Endometrial microvascular endothelial cells (primary cell): ENCODE measurements around the gene PTBP1. TPM values are rescaled to one million over a fixed set of nuclear protein-coding genes. Genes with fewer than 3 reads are reported as not detected.
"Not testable (repeated sequence)": the region's sequence is repeated elsewhere in the genome, so short reads cannot be mapped to it uniquely, and the experiment has no call there.

Experiments used
- in situ Hi-C: cut with HindIII; loops from 2 replicates; pipeline ENCODE4 v1.10.0; 2017; ENCODE audit warnings: low sequenced_read_pairs, low pct_unique_long_range_greater_than_20kb; ENCODE audit errors: inconsistent ontology term
- total RNA-seq: library from RNA; depleted of rRNA; stranded (reverse); fragments of >200 nt; gene quantifications from one replicate; pipeline ENCODE4 v1.2.3, GENCODE V29; 2015; ENCODE audit errors: inconsistent ontology term

The PTBP1 gene
- total RNA-seq, 1 donor from 2014 or later, result 307 TPM

- in situ Hi-C loops, result no loop called here
Measured at GRCh38 chr19:844546-844971, 47.3 kb downstream of the PTBP1 start.

- in situ Hi-C loops, result no loop called here
Measured at GRCh38 chr19:845707-846521, 48.7 kb downstream of the PTBP1 start.

- in situ Hi-C loops, result no loop called here
Measured at GRCh38 chr19:848386-848921, 51.2 kb downstream of the PTBP1 start.

GRCh38 chr19:849195-849594, 51.9 kb downstream of the PTBP1 start:
- in situ Hi-C loops, result not testable (repeated sequence)

GRCh38 chr19:850221-850978, 53.1 kb downstream of the PTBP1 start:
- in situ Hi-C loops, result no loop called here

GRCh38 chr19:850979-851335, 53.7 kb downstream of the PTBP1 start:
- in situ Hi-C loops, result no loop called here

GRCh38 chr19:852136-853013, 55.1 kb downstream of the PTBP1 start, which contains the start of gene ELANE:
Gene ELANE, plus strand, starts transcription at chr19:852303. Its CDS starts 26 bp downstream, at chr19:852329.
- in situ Hi-C loops, result no loop called here

DNA sequence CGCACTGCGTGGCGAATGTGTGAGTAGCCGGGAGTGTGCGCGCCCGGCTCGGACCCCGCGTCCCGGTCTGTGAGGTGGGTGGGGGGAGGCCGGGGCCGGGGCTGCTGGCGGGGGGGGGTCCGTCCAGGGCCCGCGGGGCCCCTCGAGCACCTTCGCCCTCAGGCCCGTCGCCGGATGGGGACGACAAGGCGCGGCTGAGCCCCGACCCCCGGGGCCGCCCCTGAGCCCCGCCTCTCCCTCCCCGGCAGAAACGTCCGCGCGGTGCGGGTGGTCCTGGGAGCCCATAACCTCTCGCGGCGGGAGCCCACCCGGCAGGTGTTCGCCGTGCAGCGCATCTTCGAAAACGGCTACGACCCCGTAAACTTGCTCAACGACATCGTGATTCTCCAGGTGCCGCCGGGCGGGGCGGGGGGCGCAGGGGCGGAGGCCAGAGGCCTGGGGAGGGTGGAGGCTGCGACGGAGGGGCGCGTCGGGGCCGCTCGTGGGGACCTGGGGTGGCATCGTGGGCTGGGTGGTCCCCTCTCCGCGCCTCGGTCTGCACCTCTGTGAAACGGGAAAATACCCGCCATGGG, 55.8 kb downstream of the PTBP1 start:
- in situ Hi-C loops, result no loop called here

GRCh38 chr19:853614-854220, 56.5 kb downstream of the PTBP1 start:
- in situ Hi-C loops, result not testable (repeated sequence)

DNA sequence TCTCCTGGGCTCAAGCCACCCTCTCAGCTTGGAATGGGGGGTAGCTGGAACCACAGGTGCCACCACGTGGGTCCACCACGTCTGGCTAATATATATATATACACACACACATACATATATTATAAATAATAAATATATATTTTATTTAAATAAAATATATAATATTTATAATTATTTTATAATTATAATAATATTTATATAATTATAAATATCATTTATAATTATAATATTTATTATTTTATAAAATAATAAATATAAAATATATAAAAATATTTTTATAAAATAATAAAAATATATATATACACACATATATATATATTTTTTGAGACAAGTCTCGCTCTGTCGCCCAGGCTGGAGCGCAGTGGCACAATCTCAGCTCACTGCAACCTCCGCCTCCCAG, 57.3 kb downstream of the PTBP1 start:
- in situ Hi-C loops, result no loop called here

- in situ Hi-C loops, result no loop called here
Measured at GRCh38 chr19:855142-855541, 57.9 kb downstream of the PTBP1 start.

GRCh38 chr19:855566-856120, 58.4 kb downstream of the PTBP1 start:
- in situ Hi-C loops, result no loop called here

DNA sequence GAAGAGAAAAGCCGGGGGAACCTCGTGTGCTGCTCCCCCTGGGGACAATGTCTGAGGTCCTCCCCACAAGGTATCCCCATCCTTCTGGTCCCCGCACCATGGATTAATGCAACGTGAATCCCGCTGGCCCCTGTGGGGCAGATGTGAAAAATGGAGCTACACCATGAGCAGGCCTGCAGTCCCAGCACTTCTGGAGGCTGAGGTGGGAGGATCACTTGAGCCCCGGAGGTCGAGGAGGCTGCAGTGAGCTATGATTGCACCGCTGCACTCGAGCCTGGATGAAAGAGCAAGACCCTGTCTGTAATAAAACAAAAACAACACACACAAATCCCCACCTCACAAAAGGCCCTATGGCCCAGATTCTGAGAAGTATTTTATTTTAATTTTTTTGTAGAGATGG, 61.0 kb downstream of the PTBP1 start:
- in situ Hi-C loops, result no loop called here

GRCh38 chr19:858868-859843, 61.9 kb downstream of the PTBP1 start, which contains the start of gene CFD:
Gene CFD, plus strand, starts transcription at chr19:859664. Its CDS starts 26 bp downstream, at chr19:859690.
- in situ Hi-C loops, result no loop called here

GRCh38 chr19:861141-861755, 64.0 kb downstream of the PTBP1 start:
- in situ Hi-C loops, result no loop called here
